HL-60/S4 treated with phorbol 12-myristate 13-acetate at 8.2 ng/mL for 4 days and 3 days (cell line): ENCODE data around the gene ZNF785.
"Not testable (repeated sequence)": the region's sequence is repeated elsewhere in the genome, so short reads cannot be mapped to it uniquely, and the experiment has no call there.

Experiments used
- in situ Hi-C: fragments of 300-500 bp; cut with MboI; formaldehyde crosslinking; loops from 2 replicates; pipeline ENCODE4 v1.15.0; 2022; ENCODE audit warnings: low sequenced_read_pairs

ZNF785 gene

GRCh38 chr16:30546115-30546514, 39.4 kb downstream of the ZNF785 start:
- in situ Hi-C loops, result no loop called here

GRCh38 chr16:30543067-30543466, 42.4 kb downstream of the ZNF785 start:
- in situ Hi-C loops, result no loop called here

GRCh38 chr16:30541502-30542329, 43.8 kb downstream of the ZNF785 start:
- in situ Hi-C loops, result no loop called here

- in situ Hi-C loops, result not testable (repeated sequence)
Observed at GRCh38 chr16:30540916-30541464, 44.5 kb downstream of the ZNF785 start.

GRCh38 chr16:30539986-30540526, 45.4 kb downstream of the ZNF785 start:
- in situ Hi-C loops, result not testable (repeated sequence)

GRCh38 chr16:30539000-30539964, 46.2 kb downstream of the ZNF785 start:
- in situ Hi-C loops, result no loop called here

- in situ Hi-C loops, result not testable (repeated sequence)
Observed at GRCh38 chr16:30536391-30537024, 49.0 kb downstream of the ZNF785 start.

GRCh38 chr16:30535777-30536190, 49.7 kb downstream of the ZNF785 start:
- in situ Hi-C loops, result no loop called here

- in situ Hi-C loops, result no loop called here
Observed at GRCh38 chr16:30535106-30535776, 50.3 kb downstream of the ZNF785 start.

GRCh38 chr16:30534368-30535105, 51.0 kb downstream of the ZNF785 start, which contains the start of gene ZNF747:
TSS of gene ZNF747 (minus strand) at chr16:30534858. CDS start at chr16:30534679, 179 bp downstream.
- in situ Hi-C loops, result no loop called here

- in situ Hi-C loops, result no loop called here
Observed at GRCh38 chr16:30533748-30534367, 51.6 kb downstream of the ZNF785 start.

- in situ Hi-C loops, result no loop called here
Observed at GRCh38 chr16:30533146-30533522, 52.4 kb downstream of the ZNF785 start.

GRCh38 chr16:30532285-30533145, 53.0 kb downstream of the ZNF785 start:
- in situ Hi-C loops, result no loop called here
